Activated CD4-positive, alpha-beta T cell treated with anti-CD3 and anti-CD28 coated beads, Interleukin-2, amount 50 U/mL, for 24 hours (primary cell): ENCODE measurements around the gene RAF1.
"Not testable (repeated sequence)": the region's sequence is repeated elsewhere in the genome, so short reads cannot be mapped to it uniquely, and the experiment has no call there.

Experiments used
- DNase-seq, 2 donors: peaks; one replicate each; pipeline ENCODE4 v3.0.0-alpha.2; 2020; ENCODE audit warnings: low read depth in 1 of 2, low spot score in 1 of 2

Gene RAF1

DNA sequence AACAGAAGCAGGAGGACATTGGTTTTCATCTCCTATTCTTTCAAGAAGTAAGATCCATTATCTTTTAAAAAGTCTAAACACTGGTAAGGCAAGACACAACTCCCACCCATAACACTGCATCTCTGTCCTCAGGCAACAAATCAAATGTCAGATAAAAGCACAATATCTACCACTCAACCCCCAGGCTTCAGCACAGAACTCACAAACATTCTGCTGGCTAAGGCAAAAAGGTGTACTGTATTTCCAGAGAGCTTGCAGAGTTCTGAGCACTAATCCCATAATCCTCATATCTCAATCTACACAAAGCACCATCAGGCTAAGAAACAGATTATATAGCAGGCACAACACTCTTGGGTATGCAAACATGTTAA lies 20.9 kb downstream of the RAF1 start:
- DNase-seq: no peak

DNA sequence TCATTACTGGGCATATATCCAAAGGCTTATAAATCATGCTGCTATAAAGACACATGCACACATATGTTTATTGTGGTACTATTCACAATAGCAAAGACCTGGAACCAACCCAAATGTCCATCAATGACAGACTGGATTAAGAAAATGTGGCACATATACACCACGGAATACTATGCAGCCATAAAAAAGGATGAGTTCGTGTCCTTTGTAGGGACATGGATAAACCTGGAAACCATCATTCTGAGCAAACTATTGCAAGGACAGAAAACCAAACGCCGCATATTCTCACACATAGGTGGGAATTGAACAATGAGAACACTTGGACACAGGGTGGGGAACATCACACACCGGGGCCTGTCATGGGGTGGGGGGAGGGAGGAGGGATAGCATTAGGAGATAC lies 23.1 kb downstream of the RAF1 start:
- not testable (repeated sequence) for DNase-seq

DNA sequence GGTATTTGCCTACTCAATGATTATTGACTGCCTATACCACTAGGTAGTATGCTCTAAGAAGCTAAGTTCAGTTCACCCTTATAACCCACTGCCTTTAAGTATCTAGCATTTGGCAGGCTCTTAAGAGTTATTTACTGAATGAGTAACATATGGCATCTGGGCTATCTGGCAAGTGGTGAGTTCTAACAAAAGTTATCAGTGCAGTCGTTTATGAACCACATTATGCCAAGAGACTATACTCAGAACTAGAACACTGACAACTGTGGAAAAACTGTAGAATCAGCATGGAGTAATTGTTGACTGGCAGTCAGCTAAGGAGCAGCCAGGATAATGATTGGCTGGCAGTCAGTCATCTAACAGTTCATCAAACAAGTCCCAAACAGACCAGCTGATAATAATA lies 25.8 kb downstream of the RAF1 start:
- no peak for DNase-seq

- DNase-seq: no peak
These were observed 30.8 kb downstream of the RAF1 start for GRCh38 chr3:12633108-12633507.

GRCh38 chr3:12632523-12632922 lies 31.4 kb downstream of the RAF1 start:
- no peak for DNase-seq

DNA sequence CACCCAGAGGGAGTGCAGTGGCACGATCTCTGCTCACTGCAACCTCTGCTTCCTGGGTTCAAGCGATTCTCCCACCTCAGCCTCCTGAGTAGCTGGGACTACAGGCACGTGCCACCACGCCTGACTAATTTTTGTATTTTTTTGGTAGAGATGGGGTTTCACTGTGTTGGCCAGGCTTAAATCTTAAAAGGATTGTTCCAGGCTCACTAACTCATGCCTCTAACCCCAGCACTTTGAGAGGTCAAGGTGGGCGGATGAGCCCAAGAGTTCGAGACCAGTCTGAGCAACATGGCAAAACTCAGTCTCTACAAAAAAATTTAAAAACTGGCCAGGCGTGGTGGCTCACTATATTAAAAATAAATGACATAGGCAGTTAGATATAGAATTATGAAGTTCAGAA lies 33.1 kb downstream of the RAF1 start:
- not testable (repeated sequence) for DNase-seq

GRCh38 chr3:12630292-12630691 lies 33.6 kb downstream of the RAF1 start:
- no peak for DNase-seq

DNA sequence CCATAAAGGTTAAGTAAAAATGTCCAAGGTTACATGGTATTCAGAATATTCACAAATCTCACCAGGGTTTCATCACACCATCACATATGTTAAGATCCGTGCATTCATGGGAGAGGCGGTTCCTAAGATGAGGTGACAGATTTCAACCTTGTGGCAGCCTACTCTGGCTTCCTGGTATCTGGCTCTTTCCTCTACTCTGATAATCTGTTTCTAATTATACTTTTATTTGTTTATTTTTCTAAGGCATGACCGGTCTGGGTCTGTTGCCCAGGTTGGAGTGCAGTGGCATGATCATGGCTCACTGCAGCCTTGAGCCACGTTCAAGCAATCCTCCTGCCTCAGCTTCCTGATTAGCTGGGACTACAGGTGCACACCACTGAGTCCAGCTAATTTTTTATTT lies 34.4 kb downstream of the RAF1 start:
- DNase-seq: no peak

- no peak for DNase-seq
These were observed 35.1 kb downstream of the RAF1 start for GRCh38 chr3:12628813-12629212.

- DNase-seq: no peak
These were observed 36.5 kb downstream of the RAF1 start for GRCh38 chr3:12627370-12627769.

DNA sequence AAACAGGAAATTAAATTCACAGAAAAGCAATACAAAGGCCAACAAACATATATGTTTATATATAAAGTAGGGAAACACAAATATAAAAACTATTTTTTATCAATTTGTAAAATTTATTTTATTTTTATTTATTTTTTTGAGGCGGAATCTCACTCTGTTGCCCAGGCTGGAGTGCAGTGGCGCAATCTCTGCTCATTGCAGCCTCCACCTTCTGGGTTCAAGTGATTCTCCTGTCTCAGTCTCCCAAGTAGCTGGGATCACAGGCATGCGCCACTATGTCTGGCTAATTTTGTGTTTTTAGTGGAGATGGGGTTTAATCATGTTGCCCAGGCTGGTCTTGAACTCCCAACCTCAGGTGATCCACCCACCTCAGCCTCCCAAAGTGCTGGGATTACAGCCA lies 39.0 kb downstream of the RAF1 start:
- not testable (repeated sequence) for DNase-seq

GRCh38 chr3:12624056-12624455 lies 39.9 kb downstream of the RAF1 start:
- no peak for DNase-seq

DNA sequence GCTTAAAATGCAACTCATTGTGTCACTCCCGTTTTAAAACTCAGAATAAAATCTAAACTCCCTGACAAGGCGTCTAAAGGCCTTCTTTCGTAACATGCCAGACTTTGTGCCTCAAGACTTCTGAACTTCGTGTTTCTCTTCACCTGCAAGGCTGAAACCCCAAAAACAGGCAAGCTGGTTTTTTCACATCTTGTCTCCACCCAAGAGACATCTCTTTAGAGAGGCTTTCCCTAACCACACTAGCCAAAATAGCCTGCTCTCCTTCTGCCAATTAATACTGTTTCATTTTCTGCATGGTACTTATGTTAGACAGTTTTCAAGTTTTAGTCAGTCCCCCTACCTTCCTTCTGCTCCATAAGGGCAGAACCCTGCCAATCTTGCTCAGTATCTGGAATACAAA lies 41.6 kb downstream of the RAF1 start:
- DNase-seq: no peak

DNA sequence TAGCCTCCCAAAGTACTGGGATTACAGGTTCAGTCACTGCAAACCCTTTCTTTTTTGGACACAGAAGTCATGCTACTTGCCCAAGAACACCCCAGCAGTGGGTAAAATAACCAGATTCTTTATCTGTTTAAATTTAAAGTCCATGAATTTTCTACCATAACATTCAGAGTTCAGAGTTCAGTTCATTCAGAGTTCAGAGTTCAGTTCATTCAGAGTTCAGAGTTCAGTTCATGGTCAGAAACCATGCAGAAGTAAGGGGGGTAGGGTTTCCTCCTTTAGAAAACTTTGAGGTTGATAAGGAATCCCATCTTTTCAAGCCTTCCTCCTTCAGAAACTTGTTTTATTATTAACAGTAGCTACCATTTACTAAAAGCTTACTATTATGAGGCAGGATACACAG lies 43.2 kb downstream of the RAF1 start:
- no peak for DNase-seq

GRCh38 chr3:12620305-12620704 lies 43.6 kb downstream of the RAF1 start:
- no peak for DNase-seq

DNA sequence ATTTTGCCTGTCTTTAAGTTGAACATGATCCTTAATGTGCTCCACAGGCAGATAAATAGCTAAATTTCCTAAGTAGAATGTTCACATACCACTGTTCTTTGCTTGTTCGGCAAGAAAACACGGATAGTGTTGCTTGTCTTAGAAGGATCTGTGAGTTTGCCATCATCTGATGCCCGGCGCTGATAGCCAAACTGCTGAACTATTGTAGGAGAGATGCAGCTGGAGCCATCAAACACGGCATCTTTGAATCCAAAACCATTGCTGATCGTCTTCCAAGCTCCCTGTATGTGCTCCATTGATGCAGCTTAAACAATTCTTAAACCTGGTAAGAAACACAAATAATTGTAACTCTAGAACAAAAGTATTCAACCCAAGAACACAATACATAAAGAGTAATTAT lies 45.5 kb downstream of the RAF1 start:
- DNase-seq: no peak

DNA sequence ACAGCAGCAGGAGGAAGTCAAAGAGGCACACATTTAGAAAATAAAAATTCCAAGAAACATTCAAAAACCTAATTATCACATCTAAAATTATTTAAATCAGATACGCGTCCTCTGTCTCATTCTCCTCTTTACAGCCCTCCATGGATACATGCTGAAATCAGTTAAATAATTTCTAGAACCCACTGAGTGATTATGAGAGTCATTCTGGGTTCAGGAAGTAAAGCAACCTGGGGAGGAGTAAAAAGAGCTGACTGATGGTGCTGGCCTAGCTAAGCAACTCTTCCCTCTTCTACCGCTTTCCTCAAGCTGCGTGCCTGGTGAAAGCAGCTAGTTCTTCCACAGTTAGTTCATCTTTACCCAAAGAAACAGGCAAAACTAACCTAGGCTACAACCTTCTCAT lies 48.7 kb downstream of the RAF1 start:
- DNase-seq: no peak

DNA sequence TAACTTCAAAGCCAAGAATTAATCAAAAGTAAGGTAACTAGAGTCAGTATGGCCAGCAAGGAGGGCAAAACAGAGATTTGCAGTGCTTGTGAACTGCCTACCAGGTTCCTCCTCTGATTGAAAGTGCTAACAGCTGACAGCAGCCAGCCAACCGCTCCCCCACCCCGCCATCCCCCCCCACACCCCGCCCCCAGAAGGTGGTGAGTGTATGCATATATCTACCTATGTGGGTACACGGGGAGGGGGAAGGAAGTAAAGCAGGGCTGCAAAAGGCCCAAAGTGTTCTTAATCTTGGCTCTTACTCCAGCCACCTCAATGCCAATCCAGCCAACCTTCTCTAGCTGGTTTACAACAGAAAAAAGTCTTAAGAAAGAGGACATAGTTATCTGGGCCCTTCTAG lies 50.7 kb downstream of the RAF1 start:
- no peak for DNase-seq

- DNase-seq: no peak
These were observed 51.2 kb downstream of the RAF1 start for GRCh38 chr3:12612514-12613226.

DNA sequence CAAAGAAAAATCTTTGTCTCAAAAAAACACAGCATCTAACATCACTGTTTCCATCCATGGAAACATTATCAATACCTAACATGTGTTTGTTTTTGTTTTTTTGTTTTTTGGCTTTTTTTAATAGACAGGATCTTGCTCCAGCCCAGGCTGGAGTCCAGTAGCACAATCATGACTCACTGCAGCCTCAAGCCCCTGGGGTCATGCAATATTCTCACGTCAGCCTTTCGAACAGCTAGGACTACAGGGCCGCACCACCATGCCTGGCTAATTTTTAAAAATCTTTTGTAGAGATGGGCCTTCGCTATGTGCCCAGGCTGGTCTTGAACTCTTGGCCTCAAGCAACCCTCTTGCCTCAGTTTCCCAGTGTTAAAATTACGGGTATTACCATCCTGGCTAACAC lies 52.8 kb downstream of the RAF1 start:
- DNase-seq: no peak

GRCh38 chr3:12608376-12608775 lies 55.5 kb downstream of the RAF1 start:
- no peak for DNase-seq

GRCh38 chr3:12603969-12604368 lies 59.9 kb downstream of the RAF1 start:
- DNase-seq: no peak

GRCh38 chr3:12601072-12601471 lies 62.8 kb downstream of the RAF1 start:
- DNase-seq: no peak

DNA sequence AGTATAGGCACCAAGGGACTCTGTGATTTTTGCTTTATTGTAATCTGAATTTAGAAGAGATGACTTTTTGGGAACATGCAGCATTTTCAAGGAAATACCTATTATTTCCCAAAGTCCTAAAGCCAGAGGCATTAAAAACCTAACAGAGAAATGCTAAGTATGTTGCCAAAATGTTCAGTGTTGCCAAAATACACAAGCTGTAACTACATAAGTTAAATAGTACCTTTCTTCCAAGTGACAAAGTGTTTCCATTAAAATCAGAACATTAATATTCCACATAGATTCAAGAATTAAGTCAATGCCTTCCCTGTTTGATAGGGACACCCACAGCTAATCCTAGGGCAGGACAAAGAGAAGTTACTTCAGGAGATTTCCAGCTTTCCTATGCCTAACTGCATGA lies 65.0 kb downstream of the RAF1 start:
- no peak for DNase-seq
